ENCODE measurements around the gene FAM3D. TPM values are rescaled to one million over a fixed set of nuclear protein-coding genes. Genes with fewer than 3 reads are reported as not detected.
"Not testable (repeated sequence)": the region's sequence is repeated elsewhere in the genome, so short reads cannot be mapped to it uniquely, and the experiment has no call there.

FAM3D gene
- polyA plus RNA-seq, 1 experiment, result not detected

- TF ChIP-seq CTCF (IDR thresholded peaks at IDR 0.05; ENCODE audit: insufficient read depth, low read depth, low read length), result no peak
- CTCF ChIA-PET, result interaction anchor here (0.7 kb wide), 1 partner anchor 356 kb away, joined by 3 read pairs; no protein-coding TSS in a partner anchor
- Histone ChIP-seq H3K4me3 (ENCODE audit: low read depth, low read length) (no peak overlapping the region), H3K36me3 (ENCODE audit: control insufficient read depth, insufficient read depth, low read length) (no peaks in the 10 kb centered on the region), H3K27me3 (ENCODE audit: control insufficient read depth, insufficient read depth, low read length) (no peaks in the 10 kb centered on the region)
- DNase-seq (ENCODE audit: low read depth), result no peak
- POLR2A ChIA-PET, result no interaction called here
Observed at GRCh38 chr3:58696093-58696492, 29.5 kb upstream of the FAM3D start.

- H3K4me3 ChIP-seq (ENCODE audit: low read depth, low read length); DNase-seq (ENCODE audit: low read depth); H3K36me3 ChIP-seq (ENCODE audit: control insufficient read depth, insufficient read depth, low read length); H3K27me3 ChIP-seq (ENCODE audit: control insufficient read depth, insufficient read depth, low read length); POLR2A ChIA-PET: not testable (repeated sequence)
- CTCF ChIA-PET, result interaction anchor here (0.6 kb wide), 1 partner anchor 542 kb away, joined by 3 read pairs; no protein-coding TSS in a partner anchor
Observed at GRCh38 chr3:58695284-58695683, 28.7 kb upstream of the FAM3D start.

- ChIA-PET POLR2A (no interaction called here), CTCF (no interaction called here)
- TF ChIP-seq CTCF (IDR thresholded peaks at IDR 0.05; ENCODE audit: insufficient read depth, low read depth, low read length), result no peak
- no peaks in the 10 kb centered on the region for H3K36me3 ChIP-seq (ENCODE audit: control insufficient read depth, insufficient read depth, low read length)
- H3K27me3 ChIP-seq (ENCODE audit: control insufficient read depth, insufficient read depth, low read length), result no peaks in the 10 kb centered on the region
- no peak for DNase-seq (ENCODE audit: low read depth)
- no peak overlapping the region for H3K4me3 ChIP-seq (ENCODE audit: low read depth, low read length)
Observed at GRCh38 chr3:58693940-58694850, 27.6 kb upstream of the FAM3D start.

GRCh38 chr3:58692484-58692883, 25.9 kb upstream of the FAM3D start:
- CTCF ChIA-PET, result interaction anchor here (0.7 kb wide), 1 partner anchor 29 kb away, joined by 3 read pairs; no protein-coding TSS in a partner anchor
- POLR2A ChIA-PET, result no interaction called here
- TF ChIP-seq CTCF (IDR thresholded peaks at IDR 0.05; ENCODE audit: insufficient read depth, low read depth, low read length), result no peak
- H3K4me3 ChIP-seq (ENCODE audit: low read depth, low read length), result no peak overlapping the region
- no peaks in the 10 kb centered on the region for H3K36me3 ChIP-seq (ENCODE audit: control insufficient read depth, insufficient read depth, low read length)
- no peaks in the 10 kb centered on the region for H3K27me3 ChIP-seq (ENCODE audit: control insufficient read depth, insufficient read depth, low read length)
- DNase-seq (ENCODE audit: low read depth), result no peak

GRCh38 chr3:58691997-58692396, 25.4 kb upstream of the FAM3D start:
- ChIA-PET CTCF (no interaction called here), POLR2A (no interaction called here)
- H3K4me3 ChIP-seq (ENCODE audit: low read depth, low read length), result no peak overlapping the region
- no peaks in the 10 kb centered on the region for H3K36me3 ChIP-seq (ENCODE audit: control insufficient read depth, insufficient read depth, low read length)
- DNase-seq (ENCODE audit: low read depth), result no peak
- no peaks in the 10 kb centered on the region for H3K27me3 ChIP-seq (ENCODE audit: control insufficient read depth, insufficient read depth, low read length)
- TF ChIP-seq CTCF (IDR thresholded peaks at IDR 0.05; ENCODE audit: insufficient read depth, low read depth, low read length), result no peak

All from BJ (cell line).